Brain microvascular endothelial cell (primary cell): ENCODE results near the gene VPS37C.

Experiments used
- DNase-seq: peaks from one replicate; pipeline ENCODE4 v3.0.0-alpha.2; 2020
- H3K27ac ChIP-seq: fragments of 250-450 bp; sonication (Bioruptor Pico); 2 replicates; pipeline ENCODE4 v1.5.1; 2020; ENCODE audit warnings: mild to moderate bottlenecking, moderate library complexity
- H3K27me3 ChIP-seq: fragments of 250-450 bp; sonication (Bioruptor Pico); replicated peaks from 2 replicates; pipeline ENCODE4 v1.5.1; 2020; ENCODE audit warnings: mild to moderate bottlenecking
- H3K36me3 ChIP-seq: fragments of 250-450 bp; sonication (Bioruptor Pico); replicated peaks from 2 replicates; pipeline ENCODE4 v1.5.1; 2020; ENCODE audit warnings: mild to moderate bottlenecking
- H3K4me3 ChIP-seq: 2 replicates; pipeline ENCODE4 v1.5.1; 2011; ENCODE audit warnings: low read depth, mild to moderate bottlenecking, control low read depth, low read length, moderate library complexity
- in situ Hi-C: cut with HindIII; loops from 2 replicates; pipeline ENCODE4 v1.10.0; 2017; ENCODE audit warnings: low sequenced_read_pairs, low pct_ligation_motif_present
- TF ChIP-seq, protein P1 (sequence below): IDR thresholded peaks from 2 replicates; pipeline ENCODE4 v1.5.1; 2011; ENCODE audit warnings: low read depth, mild to moderate bottlenecking, moderate library complexity, low read length, control low read depth, inconsistent platforms; ENCODE audit errors: missing control alignments

VPS37C gene

GRCh38 chr11:61092280-61092766 lies 68.9 kb downstream of the VPS37C start:
- Histone ChIP-seq H3K27ac (no peak overlapping the region), H3K4me3 (no peak overlapping the region), H3K27me3 (no peaks in the 10 kb centered on the region), H3K36me3 (no peaks in the 10 kb centered on the region)
- DNase-seq: no peak
- in situ Hi-C loops: no loop called here
- TF ChIP-seq, protein P1, sequence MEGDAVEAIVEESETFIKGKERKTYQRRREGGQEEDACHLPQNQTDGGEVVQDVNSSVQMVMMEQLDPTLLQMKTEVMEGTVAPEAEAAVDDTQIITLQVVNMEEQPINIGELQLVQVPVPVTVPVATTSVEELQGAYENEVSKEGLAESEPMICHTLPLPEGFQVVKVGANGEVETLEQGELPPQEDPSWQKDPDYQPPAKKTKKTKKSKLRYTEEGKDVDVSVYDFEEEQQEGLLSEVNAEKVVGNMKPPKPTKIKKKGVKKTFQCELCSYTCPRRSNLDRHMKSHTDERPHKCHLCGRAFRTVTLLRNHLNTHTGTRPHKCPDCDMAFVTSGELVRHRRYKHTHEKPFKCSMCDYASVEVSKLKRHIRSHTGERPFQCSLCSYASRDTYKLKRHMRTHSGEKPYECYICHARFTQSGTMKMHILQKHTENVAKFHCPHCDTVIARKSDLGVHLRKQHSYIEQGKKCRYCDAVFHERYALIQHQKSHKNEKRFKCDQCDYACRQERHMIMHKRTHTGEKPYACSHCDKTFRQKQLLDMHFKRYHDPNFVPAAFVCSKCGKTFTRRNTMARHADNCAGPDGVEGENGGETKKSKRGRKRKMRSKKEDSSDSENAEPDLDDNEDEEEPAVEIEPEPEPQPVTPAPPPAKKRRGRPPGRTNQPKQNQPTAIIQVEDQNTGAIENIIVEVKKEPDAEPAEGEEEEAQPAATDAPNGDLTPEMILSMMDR: no peak

DNA sequence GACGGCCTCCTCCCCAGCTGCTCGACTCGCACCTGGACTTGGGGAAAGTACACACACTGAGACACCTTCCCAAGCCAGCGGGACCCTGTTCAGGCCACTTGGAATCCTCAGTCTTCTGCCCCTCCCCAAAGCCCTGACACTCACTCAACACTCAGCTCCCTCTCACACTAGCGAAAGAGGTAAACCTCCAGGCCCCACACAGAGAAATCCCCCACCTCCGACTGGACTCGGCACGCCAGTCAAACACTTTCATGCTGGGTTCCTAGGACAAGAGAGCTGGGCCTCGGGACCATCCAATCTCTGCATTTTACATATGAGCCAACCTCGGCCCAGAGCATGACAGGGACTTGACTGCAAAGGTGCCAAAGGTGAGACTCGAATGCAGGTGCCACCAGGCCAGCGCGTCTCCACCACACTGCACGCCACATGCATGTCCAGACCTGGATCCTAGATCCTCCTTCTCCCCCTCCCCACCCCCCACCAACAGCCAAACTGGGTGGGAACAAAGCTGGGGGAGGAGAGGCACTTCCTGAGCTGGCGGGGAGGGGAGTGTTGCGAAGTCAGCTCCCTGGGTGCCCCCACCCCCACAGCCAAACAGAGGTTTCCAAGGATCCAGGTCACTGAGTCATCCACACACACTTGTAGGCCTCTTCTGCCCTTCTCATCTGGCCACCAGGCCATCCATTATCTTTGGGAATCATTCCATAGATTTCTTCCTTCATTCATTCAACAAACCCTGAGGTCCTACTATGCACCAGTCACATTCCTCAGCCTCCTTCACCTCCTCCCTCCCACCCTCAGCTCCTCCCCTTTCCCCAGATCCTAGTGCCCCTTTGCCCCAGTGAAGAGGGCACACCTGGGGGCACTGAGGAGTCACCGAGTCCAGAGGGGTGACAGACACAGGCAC lies 69.6 kb downstream of the VPS37C start:
- in situ Hi-C loops: no loop called here
- peak; percentile 31 for DNase-seq
- Histone ChIP-seq H3K4me3 (no peak overlapping the region), H3K36me3 (no peaks in the 10 kb centered on the region), H3K27ac (no peak overlapping the region), H3K27me3 (no peaks in the 10 kb centered on the region)
- TF ChIP-seq, protein P1: no peak

- Histone ChIP-seq H3K36me3 (no peaks in the 10 kb centered on the region), H3K27ac (no peak overlapping the region), H3K27me3 (no peaks in the 10 kb centered on the region), H3K4me3 (no peak overlapping the region)
- DNase-seq: no peak
- in situ Hi-C loops: no loop called here
- TF ChIP-seq, protein P1: no peak
These were observed 70.2 kb downstream of the VPS37C start for GRCh38 chr11:61090982-61091372.

- Histone ChIP-seq H3K36me3 (no peaks in the 10 kb centered on the region), H3K27ac (no peak overlapping the region), H3K4me3 (no peak overlapping the region), H3K27me3 (no peaks in the 10 kb centered on the region)
- TF ChIP-seq, protein P1: no peak
- in situ Hi-C loops: no loop called here
- DNase-seq: no peak
These were observed 70.7 kb downstream of the VPS37C start for GRCh38 chr11:61090521-61090920.

GRCh38 chr11:61089806-61090491 lies 71.3 kb downstream of the VPS37C start:
- TF ChIP-seq, protein P1: no peak
- no peak overlapping the region for H3K4me3 ChIP-seq
- in situ Hi-C loops: no loop called here

More at GRCh38 chr11:61089806-61090491, 71.3 kb downstream of the VPS37C start:
- Histone ChIP-seq H3K36me3 (no peaks in the 10 kb centered on the region), H3K27ac (no peak overlapping the region), H3K27me3 (no peaks in the 10 kb centered on the region)
- DNase-seq: no peak
